NCI-H1436 (cell line): ENCODE results near the gene ZNF557.
A peak's percentile ranks its signal among the peaks of the same experiment; 100 is the strongest.

Experiments
- DNase-seq: peaks from one replicate; lab custom pipeline; 2025; lab: John Stamatoyannopoulos, UW

The ZNF557 gene

GRCh38 chr19:7074705-7075282 lies 5.3 kb downstream of the ZNF557 start:
- DNase-seq, result no peak

DNA sequence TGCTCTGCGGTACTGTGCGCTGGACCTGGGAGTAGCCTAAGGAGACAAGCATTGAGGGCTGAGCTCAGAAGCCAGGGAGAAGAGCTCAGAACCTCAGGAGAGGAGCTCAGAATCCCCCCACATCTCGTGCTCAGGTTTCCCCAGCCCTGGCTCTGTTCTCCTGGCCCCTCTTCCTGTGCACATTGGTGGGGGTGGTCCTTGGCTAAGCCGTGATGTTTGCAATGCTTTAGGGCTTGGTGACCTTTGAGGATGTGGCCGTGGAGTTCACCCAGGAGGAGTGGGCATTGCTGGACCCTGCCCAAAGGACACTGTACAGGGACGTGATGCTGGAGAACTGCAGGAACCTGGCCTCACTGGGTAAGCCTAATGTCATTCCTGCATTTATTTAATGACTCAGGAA lies 6.6 kb downstream of the ZNF557 start:
- no peak for DNase-seq

DNA sequence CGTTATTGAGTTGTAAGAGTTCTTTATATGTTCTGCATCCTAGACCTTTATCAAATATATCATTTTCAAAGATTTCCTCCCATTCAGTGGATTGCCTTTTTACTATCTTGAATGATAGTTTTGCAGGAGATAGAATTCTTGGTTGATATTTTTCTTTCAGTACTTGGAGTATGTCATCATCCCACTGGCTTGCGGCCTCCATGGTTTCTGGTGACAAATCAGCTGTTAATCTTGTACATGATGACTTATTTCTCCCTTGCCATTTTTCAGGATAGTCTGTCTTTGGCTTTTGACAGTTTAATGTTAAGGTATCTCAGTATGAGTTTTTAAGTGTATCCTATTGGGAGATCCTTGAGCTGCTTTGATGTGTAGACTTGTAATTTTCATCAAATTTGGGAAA lies 8.5 kb downstream of the ZNF557 start:
- no peak for DNase-seq

DNA sequence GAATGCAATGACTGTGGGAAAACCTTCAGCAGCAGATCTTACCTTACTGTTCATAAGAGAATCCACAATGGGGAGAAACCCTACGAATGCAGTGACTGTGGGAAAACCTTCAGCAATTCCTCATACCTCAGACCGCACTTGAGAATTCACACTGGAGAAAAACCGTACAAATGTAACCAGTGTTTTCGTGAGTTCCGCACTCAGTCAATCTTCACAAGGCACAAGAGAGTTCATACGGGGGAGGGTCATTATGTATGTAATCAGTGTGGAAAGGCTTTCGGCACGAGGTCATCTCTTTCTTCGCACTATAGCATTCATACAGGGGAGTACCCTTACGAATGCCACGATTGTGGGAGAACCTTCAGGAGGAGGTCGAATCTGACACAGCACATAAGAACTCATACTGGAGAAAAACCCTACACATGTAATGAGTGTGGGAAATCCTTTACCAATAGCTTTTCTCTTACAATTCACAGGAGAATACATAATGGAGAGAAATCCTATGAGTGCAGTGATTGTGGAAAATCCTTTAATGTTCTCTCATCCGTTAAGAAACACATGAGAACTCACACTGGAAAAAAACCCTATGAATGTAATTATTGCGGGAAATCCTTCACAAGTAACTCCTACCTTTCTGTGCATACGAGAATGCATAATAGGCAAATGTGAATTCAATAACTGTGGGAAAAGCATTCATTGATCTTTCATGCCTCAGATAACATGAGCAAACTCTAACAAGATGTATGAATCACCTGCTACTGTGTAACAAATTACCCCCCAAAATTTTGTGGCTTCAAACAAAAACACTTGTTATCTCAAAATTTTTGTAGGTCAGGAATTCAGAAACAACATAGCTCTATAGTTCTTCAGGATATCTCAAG lies 13.8 kb downstream of the ZNF557 start:
- no peak for DNase-seq

GRCh38 chr19:7088999-7089398 lies 19.5 kb downstream of the ZNF557 start:
- no peak for DNase-seq

DNA sequence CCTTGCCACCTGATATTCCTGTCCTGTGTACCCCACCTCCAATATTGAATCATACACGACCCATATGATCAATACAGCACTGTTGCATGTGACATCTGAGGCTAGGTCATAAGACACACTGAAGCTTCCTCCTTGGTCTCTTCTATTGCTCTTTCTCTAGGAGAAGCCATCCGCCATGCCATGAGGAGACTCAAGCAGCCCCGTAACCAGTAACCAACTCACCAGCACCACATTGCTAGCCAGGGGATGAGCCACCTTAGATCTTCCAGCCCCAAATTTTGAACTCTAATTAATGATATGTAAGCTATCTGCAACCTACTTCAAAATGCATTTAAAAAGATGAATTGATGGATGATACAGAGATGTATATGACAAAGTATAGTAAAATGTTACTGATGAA lies 28.6 kb downstream of the ZNF557 start:
- no peak for DNase-seq

DNA sequence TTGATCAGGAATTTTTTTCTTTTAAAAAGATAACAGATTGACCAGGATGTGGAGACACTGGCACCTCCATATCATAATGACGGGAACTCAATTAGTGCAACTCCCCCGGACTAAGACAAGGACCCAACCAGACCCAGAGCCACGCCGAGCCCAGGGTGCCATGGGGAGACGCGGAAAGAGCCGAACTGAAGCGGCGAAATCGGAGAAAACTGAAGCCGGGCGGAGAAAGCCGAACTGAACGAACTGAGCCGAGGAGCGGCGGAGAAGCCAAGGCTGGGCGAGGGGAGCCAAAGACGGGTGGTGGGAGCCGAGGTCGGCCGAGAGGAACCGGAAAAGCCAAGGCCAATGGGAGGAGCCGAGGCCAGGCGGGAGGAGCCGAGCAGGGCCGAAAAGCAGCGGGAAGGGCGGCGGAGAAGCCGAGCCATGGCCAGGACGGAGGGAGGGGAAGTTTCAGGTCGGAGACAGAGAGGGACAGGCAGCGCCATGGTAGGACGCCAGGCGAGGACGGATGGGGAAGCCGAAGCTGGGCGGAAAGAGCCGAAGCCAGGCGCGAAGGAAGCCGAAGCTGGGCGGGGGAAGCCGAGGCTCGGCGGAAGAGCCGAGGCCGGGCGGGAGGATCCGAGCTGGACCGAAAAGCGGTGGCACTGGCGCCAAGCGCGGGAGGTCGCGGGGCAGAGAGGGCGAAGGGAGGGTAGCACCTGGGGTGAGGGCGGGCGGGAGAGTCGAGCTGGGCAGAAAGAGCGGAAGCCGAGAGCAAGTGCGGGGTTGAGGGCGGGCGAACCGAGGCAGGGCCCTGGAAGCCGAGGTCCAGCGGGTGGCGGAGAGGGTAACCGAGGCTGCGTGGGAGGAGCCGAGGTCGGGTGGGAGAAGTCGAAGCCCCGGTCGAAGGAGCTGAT lies 29.4 kb downstream of the ZNF557 start:
- DNase-seq, result peak; percentile 90

DNA sequence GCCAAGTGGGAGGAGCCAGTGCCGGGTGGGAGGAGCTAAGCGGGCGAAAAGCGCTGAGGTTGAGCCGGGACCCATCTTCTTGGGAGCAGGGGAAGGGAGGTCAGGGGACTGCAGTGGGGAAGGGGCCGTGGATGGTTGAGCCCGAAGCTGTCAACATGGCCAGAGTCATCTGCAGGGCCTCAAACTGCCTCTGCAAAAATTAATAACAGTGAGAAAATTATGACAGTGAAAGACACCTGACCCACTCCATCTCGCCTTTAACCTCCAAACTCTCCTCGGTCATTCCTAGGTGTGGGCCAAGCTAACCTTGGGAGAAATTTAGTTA lies 30.1 kb downstream of the ZNF557 start:
- DNase-seq, result no peak

GRCh38 chr19:7101498-7102253 lies 32.2 kb downstream of the ZNF557 start:
- no peak for DNase-seq

DNA sequence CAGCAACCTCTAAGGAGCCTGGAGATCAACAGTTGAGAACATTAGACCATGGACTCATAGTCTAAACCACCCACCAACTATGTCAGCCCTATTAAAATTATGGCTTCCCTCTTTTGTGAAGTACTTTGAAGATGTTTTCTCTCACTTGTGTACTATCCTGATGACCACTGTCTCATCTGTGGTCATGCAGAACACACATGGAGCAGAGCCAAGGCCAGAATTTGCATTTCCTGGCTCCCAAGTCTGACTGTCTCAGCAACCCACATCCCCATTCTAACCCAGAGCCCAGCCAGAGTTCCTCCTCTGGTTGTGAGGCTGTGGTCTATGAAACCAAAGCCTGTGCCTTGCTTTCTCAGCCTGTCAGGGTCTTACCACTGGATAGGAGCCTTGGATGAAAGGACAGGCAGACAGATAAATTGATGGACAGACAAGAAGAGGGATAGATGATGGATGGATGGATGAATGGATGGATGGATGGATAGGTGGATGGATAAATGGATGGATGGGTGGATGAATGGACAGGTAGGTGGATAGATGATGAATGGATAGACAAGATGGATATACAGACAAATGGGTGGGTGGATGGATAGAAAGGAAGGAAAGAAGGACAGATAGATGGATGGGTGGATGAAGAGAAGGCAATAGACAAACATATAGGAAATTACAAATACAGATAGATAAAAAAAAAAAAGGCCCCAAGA lies 35.4 kb downstream of the ZNF557 start:
- no peak for DNase-seq

DNA sequence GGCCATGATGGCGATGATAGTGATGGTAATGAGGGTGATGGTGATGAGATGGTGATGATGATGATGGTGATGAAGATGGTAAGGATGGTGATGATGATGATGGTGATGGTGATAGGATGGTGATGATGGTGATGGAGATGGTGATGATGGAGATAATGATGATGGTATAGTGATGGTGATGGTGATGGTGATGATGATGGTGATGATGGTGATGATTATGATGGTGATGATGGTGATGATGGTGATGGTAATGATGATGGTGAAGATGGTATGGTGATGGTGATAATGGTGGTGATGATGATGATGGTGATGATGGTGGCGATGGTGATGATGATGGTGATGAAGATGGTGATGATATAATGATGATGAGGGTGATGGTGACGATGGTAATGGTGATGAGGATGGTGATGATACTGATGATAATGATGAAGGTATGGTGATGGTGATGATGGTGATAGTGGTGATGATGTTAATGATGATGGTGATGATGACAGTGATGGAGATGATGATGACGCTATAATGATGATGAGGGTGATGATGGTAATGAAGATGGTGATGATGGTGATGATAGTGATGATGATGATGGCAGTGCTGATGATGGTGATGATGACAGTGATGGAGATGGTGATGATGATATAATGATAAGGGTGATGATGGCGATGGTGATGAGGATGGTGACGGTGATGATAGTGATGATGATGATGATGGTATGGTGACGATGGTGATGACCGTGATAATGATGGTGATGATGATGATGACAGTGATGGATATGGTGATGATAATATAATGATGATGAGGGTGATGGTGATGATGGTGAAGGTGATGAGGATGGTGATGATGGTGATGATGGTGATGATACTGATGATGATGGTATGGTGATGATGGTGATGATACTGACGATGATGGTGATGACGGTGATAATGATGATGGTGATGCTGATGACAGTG lies 37.5 kb downstream of the ZNF557 start:
- no peak for DNase-seq

DNA sequence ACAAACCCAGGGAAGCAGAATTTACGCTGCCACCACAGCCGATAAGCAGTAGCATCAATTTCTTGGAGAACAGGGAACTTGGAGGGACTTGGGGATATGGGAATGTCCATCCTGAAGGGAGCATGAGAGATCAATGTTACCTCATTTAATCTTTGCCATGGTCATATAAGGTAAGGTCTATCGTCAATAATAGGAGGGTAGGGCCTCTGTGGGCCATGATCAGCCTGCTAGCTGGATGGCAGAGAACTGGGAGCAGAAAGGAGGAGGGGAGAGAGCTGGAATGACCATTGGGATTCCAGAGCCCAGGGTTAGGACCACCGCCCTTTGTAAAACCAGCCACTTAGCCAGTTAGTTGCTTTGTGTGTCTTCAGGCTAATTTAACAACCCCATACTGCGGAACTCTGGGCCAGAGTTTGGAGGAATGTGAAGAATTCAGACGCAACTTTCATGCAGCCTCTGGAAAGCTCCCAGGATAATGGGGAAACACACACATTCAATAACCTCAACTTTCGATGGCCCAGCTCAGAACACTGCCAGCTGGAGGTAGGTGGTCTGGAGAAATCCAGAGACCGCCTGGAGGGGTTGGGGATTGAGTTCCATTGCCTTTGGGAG lies 40.3 kb downstream of the ZNF557 start:
- no peak for DNase-seq

- DNase-seq, result no peak
Measured at GRCh38 chr19:7112675-7113074, 43.2 kb downstream of the ZNF557 start.

- DNase-seq, result no peak
Measured at GRCh38 chr19:7113233-7113632, 43.7 kb downstream of the ZNF557 start.

- DNase-seq, result no peak
Measured at GRCh38 chr19:7115721-7116120, 46.2 kb downstream of the ZNF557 start.

DNA sequence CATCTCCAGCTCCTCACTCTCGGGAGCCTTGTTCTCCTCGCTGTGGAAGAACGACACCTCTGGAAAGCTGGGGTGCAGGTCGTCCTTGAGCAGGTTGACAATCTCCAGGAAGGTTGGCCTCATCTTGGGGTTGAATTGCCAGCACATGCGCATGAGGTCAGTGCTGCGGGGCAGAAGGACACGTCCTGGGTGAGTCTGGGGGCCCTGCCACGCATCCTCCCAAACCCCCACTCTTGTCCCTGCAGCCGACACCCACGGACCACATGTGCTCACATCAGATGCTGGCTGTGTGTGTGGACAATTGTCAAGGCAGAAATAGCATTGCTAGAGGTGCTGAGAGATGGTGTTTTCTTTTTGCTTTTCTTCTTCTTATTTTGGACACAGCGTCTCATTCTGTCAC lies 47.7 kb downstream of the ZNF557 start:
- no peak for DNase-seq

GRCh38 chr19:7119582-7119981 lies 50.1 kb downstream of the ZNF557 start:
- no peak for DNase-seq

DNA sequence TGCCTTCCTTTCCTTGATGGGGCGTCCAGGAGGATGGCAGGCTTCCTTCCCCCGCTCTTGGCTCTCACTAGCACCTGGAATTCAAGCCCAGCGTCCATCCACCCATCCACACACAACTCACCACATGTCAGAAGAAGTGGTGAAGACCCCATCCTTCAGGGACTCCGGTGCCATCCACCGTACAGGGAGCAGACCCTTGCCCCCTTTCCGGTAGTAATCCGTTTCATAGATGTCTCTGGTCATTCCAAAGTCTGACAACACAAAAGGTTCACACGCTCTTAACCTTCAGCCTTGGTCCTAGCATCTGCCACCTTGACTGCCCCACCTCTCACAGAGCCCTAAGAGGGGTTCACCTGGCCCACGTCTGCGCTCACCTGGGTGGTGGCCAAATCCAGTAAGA lies 51.0 kb downstream of the ZNF557 start:
- no peak for DNase-seq

DNA sequence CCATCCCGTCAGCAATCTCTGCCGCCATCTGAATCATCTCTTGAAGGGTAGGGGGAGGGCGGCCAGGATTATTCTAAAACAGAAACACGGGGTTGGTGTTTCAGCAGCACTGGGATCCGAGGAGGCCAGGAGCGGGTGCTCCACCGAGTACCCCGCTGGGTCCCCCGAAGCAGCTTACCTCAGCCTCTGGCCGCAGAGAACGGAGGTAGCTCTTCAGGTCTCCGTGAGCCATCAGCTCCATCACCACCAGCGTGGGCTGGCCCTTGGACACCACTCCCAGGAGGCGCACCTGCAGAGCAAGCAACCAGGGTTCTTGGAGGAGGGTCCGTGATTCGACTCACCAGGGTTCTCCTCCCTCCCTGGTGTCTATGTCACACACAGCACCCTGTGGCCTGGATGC lies 53.2 kb downstream of the ZNF557 start:
- DNase-seq, result no peak

DNA sequence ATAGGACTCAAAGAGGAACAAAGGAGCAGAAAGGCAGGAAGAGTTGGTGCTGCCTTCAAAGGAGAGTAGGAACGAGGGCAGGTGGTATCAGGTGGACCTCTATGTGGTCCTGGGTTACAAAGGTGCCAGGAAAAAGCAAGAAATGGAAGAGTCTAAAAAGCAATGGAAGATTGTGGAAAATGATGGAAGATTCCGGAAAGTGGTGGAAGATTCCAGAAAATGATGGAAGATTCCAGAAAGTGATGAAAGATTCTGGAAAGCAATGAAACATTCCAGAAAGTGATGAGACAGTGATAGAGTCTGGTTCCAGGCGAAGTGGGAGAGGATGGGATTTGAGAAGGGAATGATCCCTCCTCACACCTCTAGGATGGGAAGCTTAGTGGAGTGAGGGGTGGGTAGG lies 55.3 kb downstream of the ZNF557 start:
- no peak for DNase-seq
